HCT116 (cell line): ENCODE data around the gene FURIN. TPM values are rescaled to one million over a fixed set of nuclear protein-coding genes. Genes with fewer than 3 reads are reported as not detected.

ENCODE experiments used
- ATAC-seq: fragments of 200-7000 bp; cut with Tn5 transposase; 2 replicates; pipeline ENCODE4 v1.9.1; 2020; ENCODE audit warnings: mild to moderate bottlenecking, moderate library complexity
- BruUV-seq: library from RNA; stranded (reverse); fragments of 400-500 nt; replicated peaks from 2 replicates; lab custom pipeline; 2021; lab: Mats Ljungman, UMichigan
- CTCF ChIA-PET: fragments of 300-600 bp; sonication (Branson Sonifier 250); formaldehyde crosslinking; loops from one replicate; lab custom pipeline; 2021; ENCODE audit warnings: antibody characterized with exemption; lab: Charles Lee
- POLR2A ChIA-PET: fragments of 300-600, 350-600 bp; sonication (Branson Sonifier 250); formaldehyde crosslinking; loops from one replicate; lab custom pipeline; 2021; ENCODE audit warnings: antibody characterized with exemption; lab: Charles Lee
- RAD21 ChIA-PET, 2 experiments: fragments of 300-600 bp; sonication (Branson Sonifier 250); formaldehyde crosslinking; loops; one replicate each; lab custom pipeline; 2023; ENCODE audit warnings: low total read pairs in 2 of 2; ENCODE audit not compliant: uncharacterized antibody in 2 of 2, unreplicated experiment in 2 of 2, low non-redundant PET in 1 of 2; lab: Charles Lee
- DNase-seq: peaks from one replicate; pipeline ENCODE4 v3.0.0-alpha.2; 2010; ENCODE audit warnings: low read depth, low spot score
- H2AFZ ChIP-seq: fragments of 200-600 bp; shearing (Covaris generic), sonication (generic); 2 replicates; pipeline ENCODE4 v1.6.1; 2017; ENCODE audit warnings: low read depth, mixed run types, mixed read lengths, antibody characterized with exemption, low read length; ENCODE audit not compliant: poor library complexity, severe bottlenecking
- H3K27ac ChIP-seq: 2 replicates; pipeline ENCODE4 v1.5.1; 2012; ENCODE audit warnings: low read depth, low read length
- H3K27me3 ChIP-seq: fragments of 200-600 bp; sonication (generic); 2 replicates; pipeline ENCODE4 v1.6.1; 2016; ENCODE audit warnings: mixed run types, low read length, mixed read lengths; ENCODE audit not compliant: insufficient read depth
- H3K36me3 ChIP-seq, 2 experiments: fragments of 200-500 bp in 1 of 2; fragments of 200-600 bp in 1 of 2; sonication (Bioruptor generic) in 1 of 2; sonication (generic) in 1 of 2; 2 replicates each; pipeline versions ENCODE4 v1.5.1 to v1.6.1; 2014 to 2016; ENCODE audit warnings: low read length in 2 of 2, inconsistent platforms in 1 of 2, mixed read lengths in 1 of 2, mixed run types in 1 of 2; ENCODE audit not compliant: insufficient read depth in 2 of 2, control insufficient read depth in 1 of 2
- H3K4me1 ChIP-seq, 2 experiments: fragments of 200-600 bp in 1 of 2; sonication (generic) in 1 of 2; 2 replicates each; pipeline versions ENCODE4 v1.5.1 to v1.6.1; 2012 to 2017; ENCODE audit warnings: low read length in 2 of 2, inconsistent platforms in 1 of 2, mild to moderate bottlenecking in 1 of 2, mixed read lengths in 1 of 2, mixed run types in 1 of 2, moderate library complexity in 1 of 2; ENCODE audit not compliant: insufficient read depth in 2 of 2, control insufficient read depth in 1 of 2
- H3K4me2 ChIP-seq: fragments of 200-600 bp; sonication (generic); 2 replicates; pipeline ENCODE4 v1.6.1; 2017; ENCODE audit warnings: mixed run types, low read length, mixed read lengths
- H3K4me3 ChIP-seq, 2 experiments: fragments of 200-600 bp in 1 of 2; sonication (generic) in 1 of 2; replicated peaks in 1 of 2; 2 replicates each; pipeline ENCODE4 v1.5.1; 2011 to 2016; ENCODE audit warnings: low read length in 2 of 2, control low read depth in 1 of 2, low read depth in 1 of 2, mild to moderate bottlenecking in 1 of 2, mixed read lengths in 1 of 2, mixed run types in 1 of 2
- H3K79me2 ChIP-seq: fragments of 200-600 bp; sonication (generic); 2 replicates; pipeline ENCODE4 v1.6.1; 2017; ENCODE audit warnings: mild to moderate bottlenecking, mixed run types, low read length, moderate library complexity, mixed read lengths; ENCODE audit not compliant: insufficient read depth
- H3K9ac ChIP-seq: fragments of 200-600 bp; sonication (generic); 2 replicates; pipeline ENCODE4 v1.6.1; 2016; ENCODE audit warnings: low read length, mixed read lengths
- H3K9me2 ChIP-seq: fragments of 200-600 bp; sonication (generic), shearing (Covaris generic); 2 replicates; pipeline ENCODE4 v1.6.1; 2017; ENCODE audit warnings: mixed run types, mild to moderate bottlenecking, moderate library complexity; ENCODE audit not compliant: insufficient read depth
- H3K9me3 ChIP-seq, 2 experiments: fragments of 200-500 bp in 1 of 2; fragments of 200-600 bp in 1 of 2; sonication (Bioruptor generic) in 1 of 2; sonication (generic) in 1 of 2; 2 replicates each; pipeline ENCODE4 v1.6.1; 2014 to 2017; ENCODE audit warnings: low read length in 2 of 2, mixed read lengths in 2 of 2, inconsistent platforms in 1 of 2, low read depth in 1 of 2, mild to moderate bottlenecking in 1 of 2, mixed run types in 1 of 2, moderate library complexity in 1 of 2; ENCODE audit not compliant: control insufficient read depth in 1 of 2, insufficient read depth in 1 of 2
- H4K20me1 ChIP-seq: fragments of 200-600 bp; sonication (generic), shearing (Covaris generic); 2 replicates; pipeline ENCODE4 v1.6.1; 2017; ENCODE audit warnings: mixed run types, mild to moderate bottlenecking, moderate library complexity; ENCODE audit not compliant: insufficient read depth
- ATF3 ChIP-seq: IDR thresholded peaks from 2 replicates; pipeline ENCODE4 v1.6.1; 2012
- CBX3 ChIP-seq: IDR thresholded peaks from 2 replicates; pipeline ENCODE4 v1.6.1; 2012; ENCODE audit warnings: low read depth
- CTCF ChIP-seq, 3 experiments: fragments of 200-600 bp in 1 of 3; sonication (generic) in 1 of 3; IDR thresholded peaks in 2 of 3; conservative IDR thresholded peaks in 1 of 3; 2 replicates each; pipeline ENCODE4 v1.5.1; 2012 to 2017; ENCODE audit warnings: low read depth in 2 of 3, low read length in 2 of 3, antibody characterized with exemption in 1 of 3, borderline replicate concordance in 1 of 3, control low read depth in 1 of 3, mild to moderate bottlenecking in 1 of 3, mixed read lengths in 1 of 3, mixed run types in 1 of 3, moderate library complexity in 1 of 3; ENCODE audit not compliant: insufficient read depth in 1 of 3
- EGR1 ChIP-seq: IDR thresholded peaks from 2 replicates; pipeline ENCODE4 v1.6.1; 2012; ENCODE audit warnings: low read depth
- ELF1 ChIP-seq: IDR thresholded peaks from 2 replicates; pipeline ENCODE4 v1.6.1; 2012; ENCODE audit warnings: low read depth, borderline replicate concordance
- FOSL1 ChIP-seq: IDR thresholded peaks from 2 replicates; pipeline ENCODE4 v1.6.1; 2012; ENCODE audit warnings: low read depth
- JUND ChIP-seq: IDR thresholded peaks from 2 replicates; pipeline ENCODE4 v1.6.1; 2012
- RAD21 ChIP-seq: IDR thresholded peaks from 2 replicates; pipeline ENCODE4 v1.6.1; 2012; ENCODE audit warnings: low read depth, mild to moderate bottlenecking
- SIN3A ChIP-seq: IDR thresholded peaks from 2 replicates; pipeline ENCODE4 v1.6.1; 2012; ENCODE audit warnings: low read depth
- TCF7L2 ChIP-seq: IDR thresholded peaks from 2 replicates; pipeline ENCODE4 v1.7.0; 2011; ENCODE audit warnings: borderline replicate concordance, inconsistent platforms; ENCODE audit not compliant: insufficient read depth, insufficient read length; ENCODE audit errors: extremely low read depth
- YY1 ChIP-seq: IDR thresholded peaks from 2 replicates; pipeline ENCODE4 v1.6.1; 2011; ENCODE audit warnings: low read length, low read depth, moderate library complexity, mild to moderate bottlenecking; ENCODE audit not compliant: insufficient replicate concordance; ENCODE audit errors: extremely low read depth
- ZBTB33 ChIP-seq: IDR thresholded peaks from 2 replicates; pipeline ENCODE4 v1.6.1; 2011; ENCODE audit warnings: mild to moderate bottlenecking, low read length, moderate library complexity; ENCODE audit not compliant: insufficient replicate concordance; ENCODE audit errors: extremely low read depth
- ZFX ChIP-seq: fragments of 450-650 bp; IDR thresholded peaks from 2 replicates; pipeline ENCODE4 v1.6.1; 2017
- intact Hi-C: fragments of 100-400 bp; cut with micrococcal nuclease; formaldehyde crosslinking; loops from 2 replicates; pipeline ENCODE4 v1.10.0; 2022
- total RNA-seq: library from RNA; stranded (reverse); gene quantifications from one replicate; pipeline ENCODE4 v1.2.1, GENCODE V29; 2021; ENCODE audit not compliant: unreplicated experiment

The FURIN gene
- total RNA-seq, 1 experiment from 2014 or later = 42.0 TPM

- CTCF ChIA-PET = no interaction called here
- RAD21 ChIA-PET = no interaction called here
- ATAC-seq = no peak
- no peaks in the 10 kb centered on the region for H3K9me2 ChIP-seq
- no peak overlapping the region for H3K27ac ChIP-seq
- H3K4me1 ChIP-seq = peaks cover 24 to 27% of the 10 kb centered on the region in 2 experiments
- BruUV-seq = no TSS peak
- H4K20me1 ChIP-seq = no peaks in the 10 kb centered on the region
- H3K4me3 ChIP-seq = no peak overlapping the region
- H3K79me2 ChIP-seq = peaks cover 32% of the 10 kb centered on the region
- no peak overlapping the region for H3K4me2 ChIP-seq
- intact Hi-C loops = no loop called here
- H3K9me3 ChIP-seq = no peaks in the 10 kb centered on the region
- no peak for TF ChIP-seq CBX3
- TF ChIP-seq ZBTB33 = no peak
- TF ChIP-seq YY1 = no peak
- no peak for TF ChIP-seq SIN3A
- TF ChIP-seq ATF3 = no peak
- no peaks in the 10 kb centered on the region for H3K27me3 ChIP-seq
- no peak for DNase-seq
- peaks cover 10 to 11% of the 10 kb centered on the region in 2 experiments; a peak in 3 of 4 replicates for H3K36me3 ChIP-seq
- POLR2A ChIA-PET = no interaction called here
- H3K9ac ChIP-seq = no peak overlapping the region
- no peak overlapping the region for H2AFZ ChIP-seq
These were observed 7.2 kb downstream of the FURIN start for GRCh38 chr15:90875549-90875981.

- no peak for DNase-seq
- intact Hi-C loops = no loop called here
- H2AFZ ChIP-seq = no peak overlapping the region
- H3K9ac ChIP-seq = no peak overlapping the region
- RAD21 ChIA-PET = no interaction called here
- H3K4me1 ChIP-seq = peaks cover 22 to 25% of the 10 kb centered on the region in 2 experiments
- peaks cover 10 to 11% of the 10 kb centered on the region in 2 experiments; a peak in 3 of 4 replicates for H3K36me3 ChIP-seq
- H3K9me2 ChIP-seq = no peaks in the 10 kb centered on the region
- POLR2A ChIA-PET = no interaction called here
- H3K79me2 ChIP-seq = peaks cover 30% of the 10 kb centered on the region
- H3K9me3 ChIP-seq = no peaks in the 10 kb centered on the region
- H3K27me3 ChIP-seq = no peaks in the 10 kb centered on the region
- no peak overlapping the region for H3K4me3 ChIP-seq
- CTCF ChIA-PET = no interaction called here
- H3K4me2 ChIP-seq = no peak overlapping the region
- no peak for ATAC-seq
- BruUV-seq = no TSS peak
- TF ChIP-seq ELF1 (no peak), FOSL1 (no peak), CBX3 (no peak), EGR1 (no peak), JUND (no peak), ATF3 (no peak), RAD21 (no peak), ZFX (no peak), CTCF (IDR thresholded peaks at IDR 0.05 in 2 of 3, conservative IDR thresholded peaks at IDR 0.05 in 1 of 3; ENCODE audit: borderline replicate concordance in 1 of 3, insufficient read depth in 1 of 3, low read depth in 2 of 3, low read length in 2 of 3) (no peak), TCF7L2 (no peak), SIN3A (no peak)
- no peaks in the 10 kb centered on the region for H4K20me1 ChIP-seq
- H3K27ac ChIP-seq = no peak overlapping the region
These were observed 7.7 kb downstream of the FURIN start for GRCh38 chr15:90876046-90876445.
